ENCODE data around the gene ZIC4.

The ZIC4 gene

GRCh38 chr3:147389717-147390116 lies 16.6 kb downstream of the ZIC4 start:
- no peak for DNase-seq

DNA sequence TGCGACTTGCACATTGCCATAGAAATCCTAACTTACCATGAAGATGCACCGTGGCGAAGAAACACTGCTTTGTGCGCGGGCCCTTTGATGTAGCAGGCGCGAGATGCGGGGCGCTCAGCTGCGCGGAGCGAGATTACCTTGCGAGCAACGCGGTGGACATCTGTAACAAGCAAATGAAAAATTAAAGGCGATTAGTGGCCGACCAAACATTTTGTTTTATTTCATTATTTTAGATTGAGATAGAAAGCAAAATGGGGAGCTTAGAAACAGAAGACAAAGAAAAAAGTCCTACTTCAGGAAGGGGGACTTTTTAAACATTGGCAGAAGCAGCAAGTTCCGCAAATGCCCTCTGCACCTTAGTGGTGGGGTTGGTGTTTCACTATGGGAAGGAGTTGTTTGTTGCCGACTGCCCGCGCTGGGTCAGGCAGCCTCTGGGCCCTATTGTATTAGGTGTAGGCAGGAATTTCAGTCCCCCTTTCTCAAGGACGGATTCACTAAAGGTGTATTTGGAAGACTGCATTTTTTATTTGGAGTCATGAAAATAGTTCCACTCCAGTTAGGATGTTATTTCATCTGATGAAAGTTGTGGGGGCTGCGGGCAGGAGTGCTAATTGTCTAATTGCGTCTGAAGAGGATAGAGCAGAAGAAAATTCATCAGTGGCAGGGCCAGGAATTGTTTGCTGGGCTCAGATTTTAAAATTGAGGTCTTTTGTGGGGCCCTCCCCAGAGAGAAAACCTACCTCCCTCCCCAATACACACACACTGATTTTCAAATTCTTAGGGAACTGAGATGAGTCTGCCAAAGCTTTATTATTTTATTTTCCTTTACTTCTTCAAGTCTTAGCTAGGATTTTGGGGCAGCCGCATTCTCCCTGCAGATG lies 17.4 kb downstream of the ZIC4 start:
- DNase-seq = no peak

GRCh38 chr3:147387885-147388699 lies 18.3 kb downstream of the ZIC4 start:
- no peak for DNase-seq

- DNase-seq = no peak
These were observed 19.0 kb downstream of the ZIC4 start for GRCh38 chr3:147387291-147387884.

DNA sequence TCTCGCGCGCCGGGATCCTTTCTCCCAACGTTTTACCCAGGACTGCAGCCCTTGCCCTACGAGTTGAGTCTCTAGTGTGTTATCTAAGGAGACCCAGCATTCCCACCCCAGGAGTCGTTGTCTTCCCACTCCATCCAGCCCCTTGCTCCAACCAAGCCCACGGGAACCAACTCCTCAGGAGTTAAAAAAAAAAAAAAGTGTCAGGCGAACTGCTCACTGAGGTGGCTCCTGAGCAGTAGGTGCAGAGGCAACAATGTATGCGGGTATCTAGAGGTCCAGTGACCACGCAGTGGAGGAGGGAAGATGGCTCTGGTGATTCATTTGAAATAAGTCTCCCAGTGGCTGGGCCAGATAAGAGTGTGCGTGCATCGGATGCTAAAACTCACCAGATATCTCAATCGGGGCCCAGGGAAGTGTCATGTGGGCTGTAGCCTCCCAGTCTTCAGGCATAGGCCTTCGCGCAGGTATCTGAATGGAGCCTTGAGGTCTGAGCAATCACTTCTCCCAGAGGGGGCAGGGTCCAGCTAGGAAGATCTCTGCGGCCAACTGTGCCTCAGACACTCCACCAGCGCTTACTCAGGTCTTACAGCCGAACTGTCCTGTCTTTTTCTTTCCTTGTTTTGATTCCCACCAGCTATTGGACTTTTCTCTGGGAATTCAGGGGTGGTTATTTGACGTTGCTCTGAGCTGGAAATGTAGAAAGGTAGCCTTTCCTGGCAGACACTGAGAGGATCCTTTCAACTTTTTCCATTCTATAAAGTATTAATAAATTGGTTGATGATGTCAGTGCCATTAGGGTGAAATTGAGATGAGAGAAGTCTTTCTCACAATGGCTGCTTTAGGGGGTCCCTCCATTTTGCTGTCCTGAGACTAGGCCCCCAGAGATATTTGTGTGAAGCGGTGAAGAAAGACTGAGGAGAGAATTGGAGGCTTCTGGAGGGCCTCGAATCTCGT lies 21.0 kb downstream of the ZIC4 start:
- no peak for DNase-seq

DNA sequence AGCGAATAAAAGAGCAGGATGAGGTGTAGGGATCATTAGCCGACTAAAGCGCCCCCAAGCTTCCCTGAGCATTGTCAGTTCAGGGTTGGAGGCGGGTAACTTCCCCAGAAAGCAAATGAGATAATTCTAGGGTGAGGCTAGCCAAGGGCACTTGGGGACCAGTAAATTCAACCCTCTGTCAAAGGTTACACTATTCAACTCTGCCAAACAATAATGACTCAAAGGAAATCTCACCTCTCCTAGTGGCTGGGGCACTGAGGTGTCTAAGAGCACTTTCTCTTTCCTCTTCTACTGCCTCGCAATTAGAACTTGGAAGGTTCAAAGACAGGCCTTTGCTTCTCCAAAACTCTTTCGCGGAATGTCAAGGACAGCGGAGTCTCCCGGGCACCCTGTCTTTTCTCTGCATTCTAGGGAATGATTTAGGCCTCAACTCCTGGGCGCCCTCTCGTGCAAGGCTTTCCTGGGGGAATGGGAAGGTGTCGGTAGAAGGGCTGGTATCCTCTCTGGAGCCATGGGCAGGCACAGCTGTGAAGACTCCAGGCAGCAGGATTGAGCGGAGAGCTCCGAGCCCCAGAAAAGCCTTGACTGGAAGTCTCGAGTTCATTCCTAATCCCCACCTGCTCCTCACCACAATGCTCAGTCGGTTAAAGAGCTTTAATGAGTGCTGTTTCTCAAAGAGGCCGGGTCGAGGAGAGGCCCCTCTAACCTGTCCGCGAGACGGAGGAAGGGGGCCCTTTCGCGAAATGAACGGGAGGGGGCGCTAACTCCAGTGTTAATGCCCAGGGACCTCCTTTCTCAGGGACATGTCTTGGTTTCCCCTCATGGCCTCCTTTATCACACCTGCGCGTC lies 21.9 kb downstream of the ZIC4 start:
- no peak for DNase-seq

- no peak for DNase-seq
These were observed 22.7 kb downstream of the ZIC4 start for GRCh38 chr3:147383617-147384016.

GRCh38 chr3:147381596-147381995 lies 24.7 kb downstream of the ZIC4 start:
- no peak for DNase-seq

DNA sequence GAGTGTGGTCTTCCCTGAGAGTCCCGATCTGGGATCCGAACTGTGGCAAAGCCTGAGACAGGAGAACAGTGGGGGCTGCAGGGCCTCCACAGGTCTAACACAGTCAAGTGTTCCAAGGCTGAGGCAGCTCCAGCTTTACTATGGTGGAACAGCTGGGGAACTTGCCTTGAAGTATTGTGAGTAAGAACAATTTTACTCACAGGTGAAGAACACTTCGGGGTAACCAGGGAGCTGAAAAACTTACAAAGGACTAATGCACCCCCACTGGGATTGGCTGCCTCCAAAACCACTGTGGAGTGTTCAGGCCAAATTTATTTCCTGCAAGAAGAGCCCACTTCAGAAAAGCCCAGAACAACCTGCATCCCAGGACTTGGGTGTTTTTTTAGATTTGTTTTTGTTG lies 25.4 kb downstream of the ZIC4 start:
- no peak for DNase-seq

DNA sequence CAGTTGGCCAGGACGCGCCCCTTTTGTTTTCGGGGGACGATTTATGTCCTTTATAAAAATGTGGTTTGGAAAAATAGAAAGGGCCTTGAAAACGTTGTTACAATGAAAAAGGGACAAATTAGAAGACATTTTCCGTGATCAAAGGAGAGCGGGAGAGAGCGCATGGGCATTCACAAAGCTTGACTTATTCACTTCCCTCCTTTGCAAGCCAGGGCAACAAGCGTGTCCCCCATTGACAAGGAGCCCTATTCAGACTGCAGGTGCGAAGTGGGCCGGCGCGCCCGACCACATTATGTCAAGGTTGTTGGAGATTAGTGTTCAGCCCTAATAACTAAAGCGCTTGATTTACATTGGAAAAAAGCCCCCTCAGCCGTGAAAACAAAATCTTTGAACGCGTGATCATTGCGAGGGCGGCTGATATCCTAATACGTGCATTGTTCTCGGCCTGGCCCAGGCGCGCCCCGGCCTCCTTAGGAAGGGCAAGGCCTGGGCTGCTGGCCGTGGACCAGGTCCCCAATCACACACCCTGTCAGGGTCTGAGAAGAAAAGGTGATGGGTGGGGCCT lies 25.9 kb downstream of the ZIC4 start:
- no peak for DNase-seq

- DNase-seq = no peak
These were observed 26.7 kb downstream of the ZIC4 start for GRCh38 chr3:147379651-147380050.

DNA sequence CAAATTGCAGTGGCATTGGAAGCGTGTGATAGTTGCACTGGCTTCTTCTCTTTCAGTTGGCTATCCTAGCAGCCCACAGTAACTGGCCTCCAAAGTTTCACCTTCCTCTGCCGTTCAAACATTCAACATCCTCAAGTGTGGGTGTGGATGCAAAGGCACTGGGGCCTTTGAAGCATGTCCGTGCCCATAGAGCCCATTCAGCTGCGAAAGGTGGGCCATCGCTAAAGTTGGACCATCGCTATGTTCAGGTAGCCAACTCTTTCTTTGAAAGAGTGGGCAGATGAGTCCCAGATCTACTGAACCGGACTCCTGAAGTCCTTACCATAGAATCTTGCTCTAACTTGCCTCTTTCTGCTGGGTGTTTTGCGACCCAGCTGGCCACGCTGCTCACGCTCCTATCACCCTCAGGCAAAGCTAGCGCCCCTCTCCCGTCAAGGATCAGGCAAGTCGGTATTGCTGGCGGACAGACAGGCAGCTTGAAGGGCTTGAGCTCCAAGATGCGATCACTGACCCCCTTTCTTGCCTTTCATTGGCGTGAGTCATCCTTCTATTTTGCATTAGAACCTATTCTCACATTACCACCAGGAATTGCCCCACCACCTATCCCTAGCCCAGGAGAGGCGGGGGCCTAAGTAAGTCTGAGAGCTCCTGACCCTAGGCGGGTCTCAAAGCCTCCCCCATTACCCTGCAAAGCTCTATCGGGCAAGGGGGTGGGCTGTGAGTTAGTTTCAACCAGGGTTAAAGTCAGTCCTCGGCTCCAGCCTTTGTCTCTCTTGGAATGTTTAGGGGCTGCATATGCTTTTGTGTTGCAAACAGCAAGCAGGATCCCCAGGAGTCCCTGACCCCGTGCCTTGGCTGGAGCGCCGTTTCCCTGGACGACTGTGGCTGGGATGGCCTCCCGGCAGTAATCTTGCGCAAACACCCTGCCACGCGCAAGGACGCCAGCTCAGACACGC lies 28.7 kb downstream of the ZIC4 start:
- DNase-seq = no peak

DNA sequence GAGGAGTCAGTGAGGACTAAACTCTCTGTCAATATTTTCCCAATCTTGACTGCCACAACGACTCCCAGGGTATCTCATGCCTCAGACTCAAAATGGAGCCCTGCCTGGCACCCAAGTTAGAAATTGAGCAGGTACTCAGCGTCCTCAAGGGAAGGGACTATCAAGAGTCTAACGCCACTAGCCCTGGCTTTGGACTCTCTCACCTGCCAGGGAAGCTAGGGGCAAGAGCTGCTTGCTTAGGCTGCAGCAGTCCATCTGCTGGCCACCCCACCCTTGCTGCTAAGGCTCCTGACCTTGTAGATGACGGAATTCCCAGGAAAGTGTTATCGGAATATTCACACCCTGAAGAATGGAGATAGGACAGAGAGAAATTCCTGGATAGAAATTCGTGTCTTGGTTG lies 33.0 kb downstream of the ZIC4 start:
- no peak for DNase-seq

- no peak for DNase-seq
These were observed 33.8 kb downstream of the ZIC4 start for GRCh38 chr3:147372525-147373027.

DNA sequence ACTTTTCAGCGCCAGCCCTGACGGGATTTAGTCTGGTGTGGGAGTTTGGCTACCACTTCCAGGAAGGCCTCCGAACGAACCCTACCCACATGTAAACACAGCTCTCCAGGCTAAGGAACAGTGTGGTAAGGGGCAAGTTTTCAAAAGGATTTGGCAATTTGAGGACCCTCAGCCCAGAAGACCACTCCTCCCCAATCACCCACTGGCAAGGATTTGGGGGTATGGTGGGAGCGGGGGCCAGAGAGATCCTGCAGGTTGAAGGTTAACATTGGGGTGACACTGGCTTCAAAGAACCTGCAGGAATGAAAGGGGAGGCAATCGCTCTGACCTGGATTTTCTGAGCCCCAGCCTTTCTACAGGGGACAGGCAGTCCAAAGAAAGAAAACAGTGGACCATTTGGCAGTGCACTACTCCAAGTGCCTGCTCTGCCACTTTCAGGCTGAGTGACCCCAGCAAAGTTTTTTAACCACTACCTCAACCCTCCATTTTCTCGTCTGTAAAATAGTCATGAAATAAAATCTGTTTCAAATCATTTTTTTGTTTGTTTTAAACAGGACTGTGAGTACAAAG lies 34.5 kb downstream of the ZIC4 start:
- no peak for DNase-seq

GRCh38 chr3:147371140-147371539 lies 35.2 kb downstream of the ZIC4 start:
- DNase-seq = no peak

GRCh38 chr3:147370349-147370748 lies 36.0 kb downstream of the ZIC4 start:
- DNase-seq = no peak

- DNase-seq = no peak
These were observed 36.7 kb downstream of the ZIC4 start for GRCh38 chr3:147369661-147370123.

DNA sequence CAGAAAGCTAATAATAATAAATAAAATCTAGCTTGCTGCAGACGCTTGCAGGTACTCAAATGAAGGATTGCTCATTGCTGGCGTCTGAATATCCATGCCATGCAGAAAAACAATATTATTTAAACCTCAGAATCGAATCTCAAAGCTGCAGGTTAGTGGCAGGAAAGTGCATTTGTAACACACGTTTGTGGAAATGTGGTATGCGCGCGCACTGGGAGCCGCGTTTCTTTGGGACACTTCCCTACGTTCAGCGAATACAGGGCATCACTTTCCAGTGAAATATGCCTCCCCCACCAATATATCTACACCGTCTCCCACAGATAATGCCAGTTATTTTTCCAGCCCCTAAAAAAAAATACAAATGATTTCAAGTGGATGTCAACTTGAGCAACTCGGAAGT lies 37.1 kb downstream of the ZIC4 start:
- DNase-seq = no peak

Data from activated effector memory CD4-positive, alpha-beta T cell treated with Interleukin-2 at 50 U/mL for 16 hours (primary cell).